Suprapubic skin (tissue), 4 donors: Measurements from ENCODE around the gene SMURF2.

Source experiments
- EP300 ChIP-seq: sonication (generic); formaldehyde crosslinking; IDR thresholded peaks from one replicate; pipeline ENCODE4 v1.6.1; 2017; ENCODE audit warnings: antibody characterized with exemption
- POLR2A ChIP-seq, 2 donors: fragments of 450-650 bp; IDR thresholded peaks; one replicate each; pipeline ENCODE4 v1.6.1; 2017; ENCODE audit warnings: antibody characterized with exemption in 2 of 2, mild to moderate bottlenecking in 2 of 2, moderate library complexity in 2 of 2
- POLR2AphosphoS5 ChIP-seq, 3 donors: sonication (generic); formaldehyde crosslinking; IDR thresholded peaks; one replicate each; pipeline ENCODE4 v1.6.1; 2017; ENCODE audit warnings: antibody characterized with exemption in 3 of 3
- TF ChIP-seq, protein P1 (sequence below), 2 donors: fragments of 200-600 bp in 1 of 2; fragments of 450-650 bp in 1 of 2; sonication (generic) in 1 of 2; IDR thresholded peaks; one replicate each; pipeline ENCODE4 v1.5.1; 2016 to 2019; ENCODE audit warnings: antibody characterized with exemption in 2 of 2, mild to moderate bottlenecking in 1 of 2, moderate library complexity in 1 of 2

DNA sequence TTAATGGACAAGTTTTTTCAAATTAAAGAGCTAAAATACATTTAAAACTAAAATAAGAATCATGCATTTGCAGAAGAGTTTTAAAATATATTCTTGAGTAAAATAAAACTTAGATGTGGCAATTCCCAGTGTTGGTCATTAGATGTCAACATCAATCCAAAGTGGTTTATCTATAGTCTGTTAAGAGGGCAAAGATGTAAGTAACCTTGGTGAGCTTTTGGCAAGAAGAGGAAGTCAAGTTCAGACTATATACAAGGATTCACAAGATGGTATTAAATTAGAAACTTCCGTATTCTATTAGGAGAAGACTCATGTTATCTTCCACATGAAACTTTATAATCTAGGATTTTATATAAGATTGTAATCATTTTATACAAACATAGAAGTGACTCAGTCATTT, 82.2 kb downstream of the SMURF2 start:
- TF ChIP-seq, protein P1, sequence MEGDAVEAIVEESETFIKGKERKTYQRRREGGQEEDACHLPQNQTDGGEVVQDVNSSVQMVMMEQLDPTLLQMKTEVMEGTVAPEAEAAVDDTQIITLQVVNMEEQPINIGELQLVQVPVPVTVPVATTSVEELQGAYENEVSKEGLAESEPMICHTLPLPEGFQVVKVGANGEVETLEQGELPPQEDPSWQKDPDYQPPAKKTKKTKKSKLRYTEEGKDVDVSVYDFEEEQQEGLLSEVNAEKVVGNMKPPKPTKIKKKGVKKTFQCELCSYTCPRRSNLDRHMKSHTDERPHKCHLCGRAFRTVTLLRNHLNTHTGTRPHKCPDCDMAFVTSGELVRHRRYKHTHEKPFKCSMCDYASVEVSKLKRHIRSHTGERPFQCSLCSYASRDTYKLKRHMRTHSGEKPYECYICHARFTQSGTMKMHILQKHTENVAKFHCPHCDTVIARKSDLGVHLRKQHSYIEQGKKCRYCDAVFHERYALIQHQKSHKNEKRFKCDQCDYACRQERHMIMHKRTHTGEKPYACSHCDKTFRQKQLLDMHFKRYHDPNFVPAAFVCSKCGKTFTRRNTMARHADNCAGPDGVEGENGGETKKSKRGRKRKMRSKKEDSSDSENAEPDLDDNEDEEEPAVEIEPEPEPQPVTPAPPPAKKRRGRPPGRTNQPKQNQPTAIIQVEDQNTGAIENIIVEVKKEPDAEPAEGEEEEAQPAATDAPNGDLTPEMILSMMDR (IDR thresholded peaks at IDR 0.05) = no peak
- TF ChIP-seq EP300 (no peak), POLR2A (IDR thresholded peaks at IDR 0.05) (no peak), POLR2AphosphoS5 (IDR thresholded peaks at IDR 0.05) (no peak)
